Activated naive CD4-positive, alpha-beta T cell treated with anti-CD3 and anti-CD28 coated beads, Interleukin-2, amount 10 ng/mL, durations not matched to agents 7 days and 5 days (primary cell): ENCODE data around the gene RAB14.

Source experiments
- CTCF ChIA-PET: fragments of 350-600 bp; sonication (Branson Sonifier 250); formaldehyde crosslinking; loops from one replicate; lab custom pipeline; 2021; ENCODE audit warnings: antibody characterized with exemption; lab: Charles Lee
- DNase-seq: peaks from one replicate; pipeline ENCODE4 v3.0.0-alpha.2; 2020
- H3K27ac Mint-ChIP-seq: one replicate; pipeline ENCODE4 v1.8.0; 2021; ENCODE audit warnings: mild to moderate bottlenecking, moderate library complexity, mixed read lengths
- H3K27me3 Mint-ChIP-seq: one replicate; pipeline ENCODE4 v1.8.0; 2021; ENCODE audit warnings: mild to moderate bottlenecking, mixed read lengths
- H3K36me3 Mint-ChIP-seq: one replicate; pipeline ENCODE4 v1.8.0; 2021; ENCODE audit warnings: mixed read lengths
- H3K4me1 Mint-ChIP-seq: one replicate; pipeline ENCODE4 v1.8.0; 2021; ENCODE audit warnings: mixed read lengths
- H3K4me3 Mint-ChIP-seq: one replicate; pipeline ENCODE4 v1.8.0; 2021; ENCODE audit warnings: mild to moderate bottlenecking, moderate library complexity, mixed read lengths
- H3K9me3 Mint-ChIP-seq: one replicate; pipeline ENCODE4 v1.8.0; 2021; ENCODE audit warnings: mixed read lengths

The RAB14 gene

DNA sequence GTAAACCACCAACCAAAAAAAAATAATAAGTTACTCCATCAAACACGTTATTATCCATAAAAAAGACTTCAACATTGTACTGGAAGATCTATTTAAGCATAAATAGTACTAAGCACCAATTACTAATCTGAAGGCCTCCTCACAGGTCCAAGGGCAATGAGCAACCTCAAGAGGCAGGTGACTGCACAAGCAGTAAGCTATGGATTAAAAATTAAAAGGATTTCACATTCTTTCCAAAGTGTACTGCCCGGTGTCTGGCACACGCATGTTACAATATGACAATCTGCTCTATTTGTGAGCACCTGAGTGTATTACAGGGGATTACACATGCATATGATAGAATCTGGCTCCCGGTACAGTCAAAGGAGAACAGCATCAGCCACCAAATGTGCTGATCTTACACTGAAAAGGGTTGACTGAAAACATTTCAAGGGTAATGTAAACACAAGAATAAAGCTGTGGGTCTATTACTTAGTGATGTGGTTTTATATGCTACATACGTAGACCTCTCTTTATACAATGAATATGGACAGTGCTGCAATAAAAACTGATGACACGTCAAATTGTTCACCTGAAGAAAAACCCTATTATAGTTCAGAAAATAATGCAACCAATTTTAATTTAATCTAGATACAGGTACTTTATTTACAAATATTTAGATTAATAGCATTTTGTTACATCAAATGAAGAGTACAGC lies 22.8 kb downstream of the RAB14 start:
- Mint-ChIP-seq H3K9me3 (no peaks in the 10 kb centered on the region), H3K36me3 (peaks cover 61% of the 10 kb centered on the region), H3K27ac (peak overlapping the region; percentile 50), H3K27me3 (no peaks in the 10 kb centered on the region), H3K4me3 (no peak overlapping the region), H3K4me1 (no peaks in the 10 kb centered on the region)
- CTCF ChIA-PET: no interaction called here
- DNase-seq: no peak

DNA sequence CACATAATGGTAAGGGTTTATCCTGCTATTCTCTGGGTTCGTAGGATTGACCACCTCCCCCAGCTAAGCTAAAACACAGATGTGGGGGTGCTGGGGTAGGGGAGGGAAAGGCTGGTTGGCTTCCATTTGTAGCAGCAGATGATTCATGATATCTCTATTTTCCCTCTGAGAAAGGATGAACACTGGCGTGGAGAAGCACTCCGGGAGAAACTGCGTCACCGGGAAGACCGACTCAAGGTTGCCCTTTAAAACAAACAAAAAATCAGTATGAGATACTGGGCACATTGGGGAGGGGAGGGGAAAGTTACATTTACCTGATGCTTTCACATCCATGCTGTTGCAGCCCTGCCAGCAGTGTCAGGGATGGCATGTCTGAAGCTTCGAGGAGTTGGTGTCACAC lies 28.2 kb downstream of the RAB14 start:
- H3K27ac Mint-ChIP-seq: no peak overlapping the region
- H3K4me1 Mint-ChIP-seq: peaks cover 10% of the 10 kb centered on the region
- H3K36me3 Mint-ChIP-seq: peaks cover 76% of the 10 kb centered on the region
- H3K4me3 Mint-ChIP-seq: no peak overlapping the region
- DNase-seq: no peak
- no peaks in the 10 kb centered on the region for H3K9me3 Mint-ChIP-seq
- CTCF ChIA-PET: no interaction called here
- H3K27me3 Mint-ChIP-seq: no peaks in the 10 kb centered on the region

DNA sequence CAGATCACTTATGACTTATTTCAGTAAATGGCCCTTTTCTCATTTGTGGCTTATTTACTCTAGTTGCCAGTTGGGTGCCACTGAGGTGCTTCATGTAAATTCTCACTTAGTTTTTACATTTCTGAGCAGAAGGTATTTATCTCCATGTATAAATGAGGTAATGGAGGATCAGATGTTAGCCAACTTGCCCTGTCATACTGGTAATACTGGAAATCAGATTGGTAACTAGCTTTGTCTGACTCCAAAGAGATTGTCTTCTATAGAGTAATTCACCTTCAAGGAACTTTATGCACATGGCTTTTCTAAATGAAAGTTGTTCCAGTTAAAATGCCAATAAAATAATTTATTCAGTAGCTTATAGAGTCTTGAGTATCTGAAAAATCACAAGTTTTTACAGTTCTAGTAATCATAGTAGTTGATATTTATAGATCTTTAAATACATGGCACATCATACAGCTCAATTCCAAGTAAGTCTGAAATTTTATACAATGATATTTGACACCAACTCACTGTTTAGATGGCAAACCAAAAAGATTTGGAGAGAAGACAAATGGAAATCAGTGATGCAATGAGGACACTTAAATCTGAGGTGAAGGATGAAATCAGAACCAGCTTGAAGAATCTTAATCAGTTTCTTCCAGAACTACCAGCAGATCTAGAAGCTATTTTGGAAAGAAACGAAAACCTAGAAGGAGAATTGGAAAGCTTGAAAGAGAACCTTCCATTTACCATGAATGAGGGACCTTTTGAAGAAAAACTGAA lies 28.8 kb downstream of the RAB14 start:
- Mint-ChIP-seq H3K9me3 (no peaks in the 10 kb centered on the region), H3K27ac (peak overlapping the region; percentile 7), H3K4me3 (no peak overlapping the region), H3K4me1 (peaks cover 16% of the 10 kb centered on the region), H3K27me3 (no peaks in the 10 kb centered on the region), H3K36me3 (peaks cover 78% of the 10 kb centered on the region)
- DNase-seq: no peak
- CTCF ChIA-PET: no interaction called here

DNA sequence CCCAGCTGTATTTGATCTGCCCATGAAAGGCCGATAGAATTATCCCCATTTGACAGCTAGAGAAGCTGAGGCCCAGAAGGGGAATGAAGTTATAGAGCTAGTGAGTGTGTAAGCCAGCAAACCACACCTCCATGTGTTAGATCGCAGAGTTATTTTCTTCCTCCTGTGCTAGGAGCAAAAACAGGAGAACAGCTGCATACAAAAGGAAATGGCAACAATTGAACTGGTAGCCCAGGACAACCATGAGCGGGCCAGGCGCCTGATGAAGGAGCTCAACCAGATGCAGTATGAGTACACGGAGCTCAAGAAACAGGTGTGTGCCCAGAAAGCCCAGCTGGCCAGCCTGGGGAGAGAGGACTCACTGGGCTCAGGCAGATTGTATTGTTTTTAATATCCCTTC lies 30.4 kb downstream of the RAB14 start:
- Mint-ChIP-seq H3K27me3 (no peaks in the 10 kb centered on the region), H3K4me1 (peaks cover 19% of the 10 kb centered on the region), H3K9me3 (no peaks in the 10 kb centered on the region), H3K27ac (no peak overlapping the region), H3K36me3 (peaks cover 76% of the 10 kb centered on the region), H3K4me3 (no peak overlapping the region)
- DNase-seq: no peak
- CTCF ChIA-PET: interaction anchor here (2.4 kb wide), 1 partner anchor 18 kb away, joined by 5 read pairs; no protein-coding TSS in a partner anchor

DNA sequence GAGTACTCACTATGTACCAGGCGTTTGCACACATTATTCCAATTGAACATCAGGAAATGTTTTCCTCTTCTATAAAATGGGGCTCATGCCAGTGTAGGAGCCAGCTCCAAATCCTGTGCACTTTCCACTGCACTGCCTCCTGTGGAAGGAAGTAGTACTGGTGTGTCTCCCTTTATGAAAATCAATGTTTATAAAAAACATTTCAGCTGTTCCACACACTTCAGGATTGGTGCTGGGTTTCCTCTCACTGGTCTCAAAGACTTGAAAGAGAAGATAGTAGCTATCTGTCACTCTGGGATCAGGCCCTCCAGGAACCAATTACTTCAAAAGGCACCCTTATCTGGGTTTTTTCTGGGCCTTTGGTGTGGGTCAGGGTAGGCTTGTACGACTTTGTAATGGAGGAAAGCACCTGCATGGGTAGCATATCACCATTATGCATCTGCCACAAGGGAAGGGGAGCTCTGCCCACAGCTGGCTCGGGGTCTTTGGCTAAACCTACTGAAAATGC lies 32.5 kb downstream of the RAB14 start:
- peaks cover 19% of the 10 kb centered on the region for H3K4me1 Mint-ChIP-seq

DNA sequence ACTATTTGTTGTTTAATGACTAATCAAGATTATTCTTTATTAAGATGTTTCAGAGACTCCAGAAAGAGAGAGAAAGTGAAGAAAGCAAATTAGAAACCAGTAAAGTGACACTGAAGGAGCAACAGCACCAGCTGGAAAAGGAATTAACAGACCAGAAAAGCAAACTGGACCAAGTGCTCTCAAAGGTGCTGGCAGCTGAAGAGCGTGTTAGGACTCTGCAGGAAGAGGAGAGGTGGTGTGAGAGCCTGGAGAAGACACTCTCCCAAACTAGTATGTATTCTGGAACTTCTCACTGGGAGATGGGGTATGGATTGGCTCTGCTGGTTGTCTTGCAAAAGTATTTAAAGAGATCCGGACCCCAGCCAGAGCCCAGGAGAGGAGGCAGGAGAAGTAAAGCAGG lies 33.6 kb downstream of the RAB14 start:
- no peak for DNase-seq
- Mint-ChIP-seq H3K9me3 (no peaks in the 10 kb centered on the region), H3K36me3 (peaks cover 72% of the 10 kb centered on the region), H3K4me1 (peaks cover 19% of the 10 kb centered on the region), H3K4me3 (no peak overlapping the region), H3K27ac (peak overlapping the region; percentile 71), H3K27me3 (no peaks in the 10 kb centered on the region)
- CTCF ChIA-PET: interaction anchor here (2.0 kb wide), 1 partner anchor 16 kb away, joined by 5 read pairs; no protein-coding TSS in a partner anchor

More for the DNA sequence above, 32.5 kb downstream of the RAB14 start:
- Mint-ChIP-seq H3K27ac (peak overlapping the region; percentile 80), H3K9me3 (no peaks in the 10 kb centered on the region), H3K36me3 (peaks cover 75% of the 10 kb centered on the region), H3K4me3 (no peak overlapping the region), H3K27me3 (no peaks in the 10 kb centered on the region)
- peak; percentile 34 for DNase-seq
- CTCF ChIA-PET: interaction anchor here (0.8 to 2.4 kb wide), 10 partner anchors 12 to 415 kb away, joined by 3 to 7 read pairs (median 5); no protein-coding TSS in a partner anchor

DNA sequence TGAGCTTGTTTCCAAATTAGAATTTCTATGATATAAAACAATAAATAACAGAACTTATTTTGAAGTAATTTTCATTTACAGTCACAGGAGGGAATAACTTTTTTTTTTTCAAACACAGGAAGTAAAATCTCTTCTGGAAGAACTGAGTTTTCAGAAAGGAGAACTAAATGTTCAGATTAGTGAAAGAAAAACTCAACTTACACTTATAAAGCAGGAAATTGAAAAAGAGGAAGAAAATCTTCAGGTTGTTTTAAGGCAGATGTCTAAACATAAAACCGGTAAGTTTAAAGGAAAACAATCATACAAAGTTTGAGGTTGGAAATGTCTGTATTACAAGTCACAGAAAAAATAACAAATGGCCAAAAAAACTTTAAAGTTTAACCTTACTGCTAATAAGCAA lies 41.6 kb downstream of the RAB14 start:
- Mint-ChIP-seq H3K4me1 (peaks cover 9% of the 10 kb centered on the region), H3K27me3 (no peaks in the 10 kb centered on the region), H3K4me3 (no peak overlapping the region), H3K27ac (peak overlapping the region; percentile 77), H3K36me3 (peaks cover 70% of the 10 kb centered on the region), H3K9me3 (no peaks in the 10 kb centered on the region)
- no peak for DNase-seq
- CTCF ChIA-PET: no interaction called here

DNA sequence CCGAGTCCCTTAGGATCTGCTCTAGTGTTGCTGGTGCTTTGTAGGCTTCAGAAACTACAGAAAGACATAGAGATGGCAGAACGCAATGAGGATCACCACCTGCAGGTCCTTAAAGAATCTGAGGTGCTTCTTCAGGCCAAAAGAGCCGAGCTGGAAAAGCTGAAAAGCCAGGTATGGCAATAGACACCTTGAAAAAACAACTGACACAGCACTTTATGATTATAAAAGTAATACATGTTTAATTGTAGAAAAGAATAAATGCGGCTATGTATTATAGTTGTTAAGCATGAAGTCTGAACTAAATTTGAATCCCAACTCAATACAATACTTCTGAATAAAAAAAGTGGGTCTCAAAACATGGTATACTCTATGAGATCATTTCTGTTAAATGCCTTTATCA lies 43.7 kb downstream of the RAB14 start:
- Mint-ChIP-seq H3K27ac (no peak overlapping the region), H3K27me3 (no peaks in the 10 kb centered on the region), H3K9me3 (no peaks in the 10 kb centered on the region), H3K36me3 (peaks cover 68% of the 10 kb centered on the region), H3K4me3 (no peak overlapping the region), H3K4me1 (peaks cover 17% of the 10 kb centered on the region)
- CTCF ChIA-PET: interaction anchor here (1.4 kb wide), 1 partner anchor 12 kb away, joined by 3 read pairs; no protein-coding TSS in a partner anchor
- DNase-seq: no peak

DNA sequence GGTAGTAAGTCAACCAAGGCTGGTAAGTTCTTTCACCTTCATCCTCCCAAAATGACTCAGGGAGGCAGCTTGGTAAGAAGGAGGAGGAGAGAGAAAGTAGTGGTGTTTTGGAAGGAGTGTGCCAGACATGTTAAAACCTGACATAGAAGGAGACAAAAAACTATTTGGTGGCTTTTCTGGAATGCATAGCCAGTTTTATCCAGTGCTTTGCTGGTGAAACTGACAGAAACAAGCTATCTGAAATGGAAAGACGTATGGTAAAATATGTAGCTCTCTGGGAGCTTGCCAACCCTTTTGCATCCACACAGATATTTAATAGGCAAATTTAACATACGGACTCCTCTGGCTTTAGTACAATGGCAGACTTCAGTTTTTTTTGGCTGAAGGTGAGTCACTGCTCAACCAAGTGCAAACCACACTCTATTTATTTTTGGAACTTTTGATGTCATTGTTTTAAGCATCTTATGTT lies 45.4 kb downstream of the RAB14 start:
- H3K9me3 Mint-ChIP-seq: no peaks in the 10 kb centered on the region
- no peaks in the 10 kb centered on the region for H3K27me3 Mint-ChIP-seq
- peaks cover 27% of the 10 kb centered on the region for H3K4me1 Mint-ChIP-seq
- no peak for DNase-seq
- CTCF ChIA-PET: no interaction called here
- no peak overlapping the region for H3K4me3 Mint-ChIP-seq
- peak overlapping the region; percentile 83 for H3K27ac Mint-ChIP-seq
- peaks cover 71% of the 10 kb centered on the region for H3K36me3 Mint-ChIP-seq

DNA sequence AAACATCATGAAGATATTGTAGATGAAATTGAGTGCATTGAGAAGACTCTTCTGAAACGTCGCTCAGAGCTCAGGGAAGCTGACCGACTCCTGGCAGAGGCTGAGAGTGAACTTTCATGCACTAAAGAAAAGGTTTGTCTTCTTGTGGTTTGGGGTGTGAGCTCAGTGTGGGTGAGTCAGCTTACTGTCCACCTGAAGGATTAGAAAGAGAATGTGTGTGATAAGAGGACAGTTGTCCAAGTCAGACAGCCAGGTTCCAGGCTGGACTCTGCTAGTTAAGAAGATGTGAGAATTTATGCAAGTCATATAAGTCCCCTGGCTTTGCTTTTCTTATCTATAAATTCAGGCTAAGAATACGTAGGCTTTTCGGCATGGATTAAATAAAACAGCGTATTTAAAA lies 46.9 kb downstream of the RAB14 start:
- Mint-ChIP-seq H3K4me3 (no peak overlapping the region), H3K27me3 (no peaks in the 10 kb centered on the region), H3K36me3 (peaks cover 69% of the 10 kb centered on the region), H3K4me1 (peaks cover 25% of the 10 kb centered on the region), H3K9me3 (no peaks in the 10 kb centered on the region), H3K27ac (no peak overlapping the region)
- CTCF ChIA-PET: interaction anchor here (1.1 kb wide), 1 partner anchor 33 kb away, joined by 3 read pairs; no protein-coding TSS in a partner anchor
- DNase-seq: no peak

DNA sequence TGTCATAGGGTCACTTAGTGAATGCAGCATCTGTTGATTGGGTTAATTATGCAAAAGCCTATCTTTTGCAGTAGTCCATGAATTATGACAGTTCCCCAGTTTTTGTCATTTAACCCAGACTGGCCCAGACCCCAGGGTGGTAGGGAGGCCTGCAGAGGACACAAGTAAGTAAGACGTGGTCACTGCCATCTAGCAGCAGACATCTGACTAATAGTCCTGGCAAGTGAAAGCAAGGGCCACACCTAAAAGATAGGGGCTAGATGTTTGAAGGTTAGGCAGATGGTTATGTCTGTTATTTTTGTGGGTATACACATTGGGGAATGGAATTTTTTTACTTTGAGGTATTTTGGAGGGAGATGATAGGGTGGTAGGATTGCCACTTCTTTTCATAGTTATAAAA lies 48.0 kb downstream of the RAB14 start:
- no peak overlapping the region for H3K4me3 Mint-ChIP-seq
- CTCF ChIA-PET: interaction anchor here (1.1 to 1.2 kb wide), 2 partner anchors 32 to 397 kb away, joined by 3 read pairs; no protein-coding TSS in a partner anchor
- DNase-seq: no peak
- H3K36me3 Mint-ChIP-seq: peaks cover 69% of the 10 kb centered on the region
- peaks cover 25% of the 10 kb centered on the region for H3K4me1 Mint-ChIP-seq
- no peaks in the 10 kb centered on the region for H3K9me3 Mint-ChIP-seq
- H3K27ac Mint-ChIP-seq: no peak overlapping the region
- no peaks in the 10 kb centered on the region for H3K27me3 Mint-ChIP-seq

DNA sequence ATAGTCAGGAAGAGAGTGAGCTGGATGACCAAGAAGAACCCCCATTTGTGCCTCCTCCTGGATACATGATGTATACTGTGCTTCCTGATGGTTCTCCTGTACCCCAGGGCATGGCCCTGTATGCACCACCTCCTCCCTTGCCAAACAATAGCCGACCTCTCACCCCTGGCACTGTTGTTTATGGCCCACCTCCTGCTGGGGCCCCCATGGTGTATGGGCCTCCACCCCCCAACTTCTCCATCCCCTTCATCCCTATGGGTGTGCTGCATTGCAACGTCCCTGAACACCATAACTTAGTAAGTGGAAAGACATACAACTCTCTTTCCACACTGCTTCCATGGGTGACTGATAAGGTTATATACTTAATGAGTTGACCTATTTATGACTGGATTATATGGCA lies 51.5 kb downstream of the RAB14 start:
- Mint-ChIP-seq H3K4me3 (no peak overlapping the region), H3K9me3 (no peaks in the 10 kb centered on the region), H3K27me3 (no peaks in the 10 kb centered on the region), H3K4me1 (peaks cover 30% of the 10 kb centered on the region), H3K27ac (no peak overlapping the region), H3K36me3 (peaks cover 68% of the 10 kb centered on the region)
- DNase-seq: no peak
- CTCF ChIA-PET: interaction anchor here (0.7 to 0.8 kb wide), 2 partner anchors 19 to 63 kb away, joined by 3 read pairs; no protein-coding TSS in a partner anchor

DNA sequence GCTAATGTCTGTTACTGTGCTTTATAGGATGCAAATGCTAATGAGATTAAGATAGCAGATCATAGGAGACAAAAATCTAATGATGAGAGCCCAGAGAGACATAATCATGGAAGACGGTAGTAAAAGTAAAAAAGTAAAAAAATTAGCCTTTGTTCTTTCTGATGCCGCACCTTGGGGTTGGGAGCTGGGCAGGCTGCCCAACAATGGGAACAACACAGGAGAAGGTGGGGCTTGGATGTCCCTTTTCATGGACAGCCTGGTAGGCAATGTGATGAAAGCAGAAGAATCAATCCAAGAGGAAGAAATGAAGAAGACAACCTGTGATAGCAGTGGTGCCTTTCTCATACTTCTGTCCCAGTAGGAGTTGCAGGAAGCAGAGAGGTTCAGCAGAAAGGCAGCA lies 57.2 kb downstream of the RAB14 start:
- H3K36me3 Mint-ChIP-seq: peaks cover 82% of the 10 kb centered on the region
- H3K4me1 Mint-ChIP-seq: peaks cover 12% of the 10 kb centered on the region
- DNase-seq: no peak
- no peaks in the 10 kb centered on the region for H3K9me3 Mint-ChIP-seq
- H3K4me3 Mint-ChIP-seq: no peak overlapping the region
- H3K27ac Mint-ChIP-seq: peak overlapping the region; percentile 3
- H3K27me3 Mint-ChIP-seq: no peaks in the 10 kb centered on the region
- CTCF ChIA-PET: interaction anchor here (1.8 kb wide), 1 partner anchor 25 kb away, joined by 5 read pairs; no protein-coding TSS in a partner anchor

DNA sequence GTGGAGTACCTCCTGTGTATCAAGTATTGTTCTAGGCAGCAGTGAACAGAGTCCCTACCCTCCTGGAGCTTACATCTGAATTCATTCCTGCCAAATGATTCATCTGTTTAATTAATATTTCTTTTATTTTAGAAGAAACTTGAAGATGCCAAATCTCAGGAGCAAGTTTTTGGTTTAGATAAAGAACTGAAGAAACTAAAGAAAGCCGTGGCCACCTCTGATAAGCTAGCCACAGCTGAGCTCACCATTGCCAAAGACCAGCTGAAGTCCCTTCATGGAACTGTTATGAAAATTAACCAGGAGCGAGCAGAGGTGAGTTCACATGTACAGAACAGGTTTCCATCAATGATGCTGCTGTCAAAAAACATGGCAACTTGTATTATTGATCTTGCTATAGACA lies 57.9 kb downstream of the RAB14 start:
- Mint-ChIP-seq H3K27me3 (no peaks in the 10 kb centered on the region), H3K4me3 (no peak overlapping the region), H3K36me3 (peaks cover 82% of the 10 kb centered on the region), H3K27ac (no peak overlapping the region), H3K4me1 (peaks cover 12% of the 10 kb centered on the region), H3K9me3 (no peaks in the 10 kb centered on the region)
- CTCF ChIA-PET: interaction anchor here (1.8 kb wide), 1 partner anchor 26 kb away, joined by 5 read pairs; no protein-coding TSS in a partner anchor
- DNase-seq: no peak
